Measurements from ENCODE around the gene ACP4. TPM values are rescaled to one million over a fixed set of nuclear protein-coding genes. Genes with fewer than 3 reads are reported as not detected.
"Not testable (repeated sequence)": the region's sequence is repeated elsewhere in the genome, so short reads cannot be mapped to it uniquely, and the experiment has no call there.

The ACP4 gene
- polyA plus RNA-seq, 1 donor: 0.09 TPM

DNA sequence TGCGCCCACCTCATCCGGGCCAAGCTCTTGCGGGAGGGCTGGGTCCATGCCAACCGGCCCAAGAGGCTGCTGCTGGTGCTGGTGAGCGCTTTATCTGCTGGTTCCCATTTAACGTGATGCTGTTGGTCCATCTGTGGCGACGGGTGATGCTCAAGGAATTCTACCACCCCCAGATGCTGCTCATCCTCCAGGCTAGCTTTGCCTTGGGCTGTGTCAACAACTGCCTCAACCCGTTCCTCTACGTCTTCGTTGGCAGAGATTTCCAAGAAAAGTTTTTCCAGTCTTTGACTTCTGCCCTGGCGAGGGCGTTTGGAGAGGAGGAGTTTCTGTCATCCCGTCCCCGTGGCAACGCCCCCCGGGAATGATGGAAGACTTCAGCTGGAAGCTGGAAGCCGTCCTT is 31.1 kb upstream of the ACP4 start:
- H3K4me1 ChIP-seq (ENCODE audit: control insufficient read depth, insufficient read depth, low read length); H3K9me3 ChIP-seq (ENCODE audit: control insufficient read depth, low read depth, low read length); DNase-seq; H3K27ac ChIP-seq (ENCODE audit: low read length); H3K27me3 ChIP-seq (ENCODE audit: control insufficient read depth, insufficient read depth, low read length); H3K4me3 ChIP-seq (ENCODE audit: low read length); H3K36me3 ChIP-seq (ENCODE audit: control insufficient read depth, insufficient read depth, low read length): not testable (repeated sequence)
- no CpG with 5 or more reads among the region's 18 CpGs for WGBS (ENCODE audit: insufficient coverage, low lambda C conversion rate)

DNA sequence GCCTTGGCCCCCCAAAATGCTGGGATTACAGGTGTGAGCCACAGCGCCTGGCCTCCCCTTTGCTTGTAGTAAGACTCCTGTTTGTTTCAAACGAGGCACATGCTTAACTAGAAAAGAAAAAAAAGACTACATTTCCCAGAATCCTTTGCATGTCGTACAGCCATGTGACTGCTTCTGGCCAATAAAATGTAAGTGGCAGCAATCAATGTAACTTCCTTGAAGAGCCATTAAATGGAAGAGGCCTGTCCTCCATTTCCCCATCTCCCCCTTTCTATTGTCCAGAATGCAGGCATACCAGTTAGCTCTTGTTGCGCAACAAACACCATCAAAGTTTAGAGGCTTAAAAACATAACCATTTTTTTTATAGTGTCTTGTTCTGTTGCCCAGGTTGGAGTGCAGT is 30.3 kb upstream of the ACP4 start:
- Histone ChIP-seq H3K4me1 (ENCODE audit: control insufficient read depth, insufficient read depth, low read length) (no peaks in the 10 kb centered on the region), H3K36me3 (ENCODE audit: control insufficient read depth, insufficient read depth, low read length) (no peaks in the 10 kb centered on the region), H3K9me3 (ENCODE audit: control insufficient read depth, low read depth, low read length) (no peaks in the 10 kb centered on the region), H3K27ac (ENCODE audit: low read length) (no peak overlapping the region), H3K27me3 (ENCODE audit: control insufficient read depth, insufficient read depth, low read length) (no peaks in the 10 kb centered on the region), H3K4me3 (ENCODE audit: low read length) (no peak overlapping the region)
- DNase-seq: no peak
- WGBS (ENCODE audit: insufficient coverage, low lambda C conversion rate): no CpG with 5 or more reads among the region's 4 CpGs

DNA sequence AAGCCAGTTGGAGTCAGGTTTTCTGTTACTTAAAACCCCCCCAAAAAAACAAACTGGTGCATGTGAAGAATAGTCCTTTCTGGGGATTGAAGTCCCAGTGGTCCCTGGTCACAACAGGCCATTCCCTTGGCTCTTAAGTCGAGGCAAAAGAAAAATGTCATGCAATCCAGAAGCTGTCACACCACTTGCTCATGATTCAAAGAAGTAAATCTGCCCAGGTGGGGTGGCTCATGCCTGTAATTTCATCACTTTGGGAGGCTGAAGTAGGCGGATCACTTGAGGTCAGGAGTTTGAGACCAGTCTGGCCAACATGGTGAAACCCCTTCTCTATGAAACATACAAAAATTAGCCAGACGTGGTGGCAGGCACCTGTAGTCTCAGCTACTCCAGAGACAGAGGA is 28.7 kb upstream of the ACP4 start:
- not testable (repeated sequence) for H3K27ac ChIP-seq (ENCODE audit: low read length); H3K36me3 ChIP-seq (ENCODE audit: control insufficient read depth, insufficient read depth, low read length); H3K27me3 ChIP-seq (ENCODE audit: control insufficient read depth, insufficient read depth, low read length); H3K9me3 ChIP-seq (ENCODE audit: control insufficient read depth, low read depth, low read length); DNase-seq; H3K4me3 ChIP-seq (ENCODE audit: low read length); H3K4me1 ChIP-seq (ENCODE audit: control insufficient read depth, insufficient read depth, low read length)
- WGBS (ENCODE audit: insufficient coverage, low lambda C conversion rate): no CpG with 5 or more reads among the region's 3 CpGs

DNA sequence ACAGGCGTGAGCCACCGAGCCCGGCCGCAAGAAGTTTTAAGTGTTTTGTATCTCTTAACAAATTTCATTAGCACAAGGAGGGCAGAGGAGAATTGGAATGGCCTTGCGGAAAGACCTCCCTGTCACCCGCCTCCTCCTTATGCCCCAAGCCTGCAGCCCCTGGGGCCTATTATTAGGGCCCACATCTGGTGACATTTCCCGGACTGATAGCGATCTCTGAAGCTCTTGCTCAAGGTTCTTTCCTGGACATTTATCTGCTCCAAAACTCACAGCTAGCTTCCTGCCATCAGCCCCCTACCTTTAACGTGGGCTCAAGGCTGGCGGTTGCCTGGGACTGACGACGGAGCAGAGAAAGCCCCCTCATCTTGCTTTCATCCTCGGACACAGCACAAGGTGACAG is 26.7 kb upstream of the ACP4 start:
- not testable (repeated sequence) for H3K27me3 ChIP-seq (ENCODE audit: control insufficient read depth, insufficient read depth, low read length); H3K9me3 ChIP-seq (ENCODE audit: control insufficient read depth, low read depth, low read length); H3K4me1 ChIP-seq (ENCODE audit: control insufficient read depth, insufficient read depth, low read length); DNase-seq; H3K27ac ChIP-seq (ENCODE audit: low read length); H3K36me3 ChIP-seq (ENCODE audit: control insufficient read depth, insufficient read depth, low read length); H3K4me3 ChIP-seq (ENCODE audit: low read length)
- no CpG with 5 or more reads among the region's 13 CpGs for WGBS (ENCODE audit: insufficient coverage, low lambda C conversion rate)

DNA sequence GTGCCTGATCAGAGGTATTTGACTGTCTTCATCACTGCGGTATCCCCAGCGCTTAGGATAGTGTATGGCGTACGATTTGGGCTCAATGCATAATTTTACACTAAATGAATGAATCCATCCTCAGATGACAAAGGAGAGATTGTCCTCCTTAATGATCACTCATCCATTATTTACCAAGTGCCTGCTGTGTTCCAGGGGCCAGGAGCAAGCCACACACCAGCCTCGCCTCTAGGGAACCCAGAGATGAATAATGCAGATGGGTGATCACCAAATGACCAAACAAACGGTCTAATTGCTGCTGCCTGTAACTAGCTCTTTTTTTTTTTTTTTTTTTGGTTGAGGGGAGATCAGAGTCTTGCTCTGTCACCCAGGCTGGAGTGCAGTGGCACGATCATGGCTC is 25.8 kb upstream of the ACP4 start:
- no peak for DNase-seq
- Histone ChIP-seq H3K9me3 (ENCODE audit: control insufficient read depth, low read depth, low read length) (no peaks in the 10 kb centered on the region), H3K27ac (ENCODE audit: low read length) (no peak overlapping the region), H3K27me3 (ENCODE audit: control insufficient read depth, insufficient read depth, low read length) (no peaks in the 10 kb centered on the region), H3K4me3 (ENCODE audit: low read length) (no peak overlapping the region), H3K4me1 (ENCODE audit: control insufficient read depth, insufficient read depth, low read length) (no peaks in the 10 kb centered on the region), H3K36me3 (ENCODE audit: control insufficient read depth, insufficient read depth, low read length) (no peaks in the 10 kb centered on the region)
- WGBS (ENCODE audit: insufficient coverage, low lambda C conversion rate): no CpG with 5 or more reads among the region's 7 CpGs

DNA sequence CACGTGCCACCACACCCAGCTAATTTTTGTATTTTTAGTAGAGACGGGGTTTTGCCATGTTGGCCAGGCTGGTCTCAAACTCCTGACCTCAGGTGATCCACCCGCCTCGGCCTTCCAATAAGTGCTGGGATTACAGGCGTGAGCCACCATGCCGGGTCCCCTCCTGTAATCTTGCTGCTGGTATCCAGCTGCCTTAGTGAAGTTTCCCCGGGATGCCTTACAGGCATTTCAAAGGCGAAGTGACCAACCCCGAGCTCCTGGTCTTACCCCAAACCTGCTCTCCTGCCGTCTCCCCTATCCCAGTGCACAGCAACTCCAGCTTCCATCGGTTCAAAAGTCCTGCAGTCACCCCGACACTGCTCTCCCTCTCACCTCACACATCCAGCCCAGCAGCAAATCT is 23.5 kb upstream of the ACP4 start:
- no CpG with 5 or more reads among the region's 12 CpGs for WGBS (ENCODE audit: insufficient coverage, low lambda C conversion rate)

DNA sequence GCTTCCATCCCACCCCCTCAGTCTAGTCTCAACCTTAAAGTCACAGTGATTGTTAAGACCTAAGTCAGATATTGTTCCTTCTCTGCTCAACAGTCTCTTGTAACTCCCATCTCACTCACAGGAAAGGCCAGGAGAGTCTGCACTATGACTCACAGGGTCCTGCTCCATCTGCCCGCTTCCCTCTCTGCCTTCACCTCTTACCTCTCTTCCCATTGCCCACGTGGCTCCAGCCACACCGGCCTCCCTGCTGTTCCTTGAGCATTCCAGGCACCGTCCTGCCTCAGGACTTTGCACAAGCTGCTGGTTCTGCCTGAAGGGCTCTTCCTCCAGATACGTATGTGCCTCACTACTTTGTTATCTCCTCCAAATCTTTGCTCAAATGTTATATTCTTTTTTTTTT is 23.0 kb upstream of the ACP4 start:
- H3K27me3 ChIP-seq (ENCODE audit: control insufficient read depth, insufficient read depth, low read length); H3K9me3 ChIP-seq (ENCODE audit: control insufficient read depth, low read depth, low read length); H3K36me3 ChIP-seq (ENCODE audit: control insufficient read depth, insufficient read depth, low read length); H3K4me1 ChIP-seq (ENCODE audit: control insufficient read depth, insufficient read depth, low read length); H3K27ac ChIP-seq (ENCODE audit: low read length); DNase-seq; H3K4me3 ChIP-seq (ENCODE audit: low read length): not testable (repeated sequence)
- no CpG with 5 or more reads among the region's 5 CpGs for WGBS (ENCODE audit: insufficient coverage, low lambda C conversion rate)

More for the DNA sequence above, 23.5 kb upstream of the ACP4 start:
- not testable (repeated sequence) for DNase-seq; H3K4me1 ChIP-seq (ENCODE audit: control insufficient read depth, insufficient read depth, low read length); H3K9me3 ChIP-seq (ENCODE audit: control insufficient read depth, low read depth, low read length); H3K27ac ChIP-seq (ENCODE audit: low read length); H3K27me3 ChIP-seq (ENCODE audit: control insufficient read depth, insufficient read depth, low read length); H3K36me3 ChIP-seq (ENCODE audit: control insufficient read depth, insufficient read depth, low read length); H3K4me3 ChIP-seq (ENCODE audit: low read length)

DNA sequence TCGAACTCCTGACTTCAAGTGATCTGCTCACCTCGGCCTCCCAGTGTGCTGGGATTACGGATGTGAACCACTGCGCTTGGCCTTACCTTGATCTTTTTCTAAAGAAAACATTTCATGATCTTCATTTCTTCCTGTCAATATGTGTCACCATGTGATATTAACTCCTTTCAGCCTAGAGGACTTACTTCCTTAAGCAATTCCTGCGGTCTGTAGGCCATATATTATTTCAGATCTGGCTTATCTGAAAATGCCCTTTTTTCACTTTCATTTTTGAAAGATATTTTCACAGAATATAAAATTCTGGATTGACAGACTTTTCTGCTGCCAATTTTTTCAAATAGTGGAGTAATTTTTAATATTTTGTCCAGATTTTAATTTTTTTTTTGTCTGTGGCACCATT is 21.9 kb upstream of the ACP4 start:
- Histone ChIP-seq H3K4me1 (ENCODE audit: control insufficient read depth, insufficient read depth, low read length) (no peaks in the 10 kb centered on the region), H3K4me3 (ENCODE audit: low read length) (no peak overlapping the region), H3K9me3 (ENCODE audit: control insufficient read depth, low read depth, low read length) (no peaks in the 10 kb centered on the region), H3K27me3 (ENCODE audit: control insufficient read depth, insufficient read depth, low read length) (no peaks in the 10 kb centered on the region), H3K27ac (ENCODE audit: low read length) (no peak overlapping the region), H3K36me3 (ENCODE audit: control insufficient read depth, insufficient read depth, low read length) (no peaks in the 10 kb centered on the region)
- DNase-seq: no peak
- 92% methylated on average over 2 of the region's 5 CpGs for WGBS (ENCODE audit: insufficient coverage, low lambda C conversion rate)

DNA sequence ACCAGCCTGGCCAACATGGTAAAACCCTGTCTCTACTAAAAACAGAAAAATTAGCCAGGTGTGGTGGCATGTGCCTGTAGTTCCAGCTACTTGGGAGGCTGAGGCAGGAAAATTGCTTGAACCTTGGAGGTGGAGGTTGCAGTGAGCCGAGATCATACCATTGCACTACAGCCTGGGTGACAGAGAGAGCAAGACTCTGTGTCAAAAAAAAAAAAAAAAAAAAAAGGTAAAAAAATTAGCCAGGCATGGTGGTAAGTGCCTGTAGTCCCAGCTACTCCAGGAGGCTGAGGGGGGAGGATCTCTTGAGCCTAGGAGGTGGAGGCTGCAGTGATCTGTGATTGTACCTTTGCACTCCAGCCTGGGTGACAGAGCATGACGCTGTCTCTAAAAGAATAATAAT is 20.1 kb upstream of the ACP4 start, which contains the start of gene GPR32:
Gene GPR32, plus strand, starts transcription at position 301 of the 400 bp plus-strand sequence. CDS start 137 bp downstream, outside the sequence.
- H3K36me3 ChIP-seq (ENCODE audit: control insufficient read depth, insufficient read depth, low read length); H3K4me3 ChIP-seq (ENCODE audit: low read length); H3K27me3 ChIP-seq (ENCODE audit: control insufficient read depth, insufficient read depth, low read length); DNase-seq; H3K4me1 ChIP-seq (ENCODE audit: control insufficient read depth, insufficient read depth, low read length); H3K9me3 ChIP-seq (ENCODE audit: control insufficient read depth, low read depth, low read length); H3K27ac ChIP-seq (ENCODE audit: low read length): not testable (repeated sequence)
- WGBS (ENCODE audit: insufficient coverage, low lambda C conversion rate): no CpG with 5 or more reads among the region's 2 CpGs

DNA sequence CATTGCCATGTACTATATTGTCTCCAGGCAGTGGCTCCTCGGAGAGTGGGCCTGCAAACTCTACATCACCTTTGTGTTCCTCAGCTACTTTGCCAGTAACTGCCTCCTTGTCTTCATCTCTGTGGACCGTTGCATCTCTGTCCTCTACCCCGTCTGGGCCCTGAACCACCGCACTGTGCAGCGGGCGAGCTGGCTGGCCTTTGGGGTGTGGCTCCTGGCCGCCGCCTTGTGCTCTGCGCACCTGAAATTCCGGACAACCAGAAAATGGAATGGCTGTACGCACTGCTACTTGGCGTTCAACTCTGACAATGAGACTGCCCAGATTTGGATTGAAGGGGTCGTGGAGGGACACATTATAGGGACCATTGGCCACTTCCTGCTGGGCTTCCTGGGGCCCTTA is 19.3 kb upstream of the ACP4 start:
- no CpG with 5 or more reads among the region's 13 CpGs for WGBS (ENCODE audit: insufficient coverage, low lambda C conversion rate)
- DNase-seq: no peak
- no peaks in the 10 kb centered on the region for H3K9me3 ChIP-seq (ENCODE audit: control insufficient read depth, low read depth, low read length)
- H3K4me3 ChIP-seq (ENCODE audit: low read length): no peak overlapping the region
- H3K27me3 ChIP-seq (ENCODE audit: control insufficient read depth, insufficient read depth, low read length): peaks cover 2% of the 10 kb centered on the region
- no peaks in the 10 kb centered on the region for H3K4me1 ChIP-seq (ENCODE audit: control insufficient read depth, insufficient read depth, low read length)
- H3K36me3 ChIP-seq (ENCODE audit: control insufficient read depth, insufficient read depth, low read length): no peaks in the 10 kb centered on the region
- H3K27ac ChIP-seq (ENCODE audit: low read length): no peak overlapping the region

DNA sequence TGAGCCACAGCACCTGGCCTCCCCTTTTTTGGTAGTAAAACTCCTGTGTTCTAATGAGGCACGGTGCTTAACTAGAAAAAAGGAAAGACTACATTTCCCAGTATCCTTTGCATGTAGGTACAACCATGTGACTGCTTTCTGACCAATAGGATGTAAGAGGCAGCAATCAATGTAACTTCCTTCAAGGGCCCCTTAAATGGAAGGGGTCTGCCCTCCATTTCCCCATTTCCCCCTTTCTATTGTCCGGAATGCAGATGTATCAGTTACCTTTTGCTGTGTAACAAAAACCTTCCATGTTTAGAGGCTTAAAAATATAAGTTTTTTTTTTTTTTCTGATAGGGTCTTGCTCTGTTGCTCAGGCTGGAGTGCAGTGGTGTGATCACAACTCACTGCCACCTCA is 17.7 kb upstream of the ACP4 start:
- H3K27me3 ChIP-seq (ENCODE audit: control insufficient read depth, insufficient read depth, low read length): peaks cover 9% of the 10 kb centered on the region
- no peak for DNase-seq
- H3K9me3 ChIP-seq (ENCODE audit: control insufficient read depth, low read depth, low read length): no peaks in the 10 kb centered on the region
- H3K4me1 ChIP-seq (ENCODE audit: control insufficient read depth, insufficient read depth, low read length): no peaks in the 10 kb centered on the region
- H3K27ac ChIP-seq (ENCODE audit: low read length): no peak overlapping the region
- H3K4me3 ChIP-seq (ENCODE audit: low read length): no peak overlapping the region
- no peaks in the 10 kb centered on the region for H3K36me3 ChIP-seq (ENCODE audit: control insufficient read depth, insufficient read depth, low read length)
- WGBS (ENCODE audit: insufficient coverage, low lambda C conversion rate): no CpG with 5 or more reads among the region's 2 CpGs

All from large intestine (tissue), 3 donors.